ENCODE data around the gene RTN4. TPM values are rescaled to one million over a fixed set of nuclear protein-coding genes. Genes with fewer than 3 reads are reported as not detected.

Gene RTN4
- total RNA-seq, 1 experiment from 2014 or later, result 200 TPM

DNA sequence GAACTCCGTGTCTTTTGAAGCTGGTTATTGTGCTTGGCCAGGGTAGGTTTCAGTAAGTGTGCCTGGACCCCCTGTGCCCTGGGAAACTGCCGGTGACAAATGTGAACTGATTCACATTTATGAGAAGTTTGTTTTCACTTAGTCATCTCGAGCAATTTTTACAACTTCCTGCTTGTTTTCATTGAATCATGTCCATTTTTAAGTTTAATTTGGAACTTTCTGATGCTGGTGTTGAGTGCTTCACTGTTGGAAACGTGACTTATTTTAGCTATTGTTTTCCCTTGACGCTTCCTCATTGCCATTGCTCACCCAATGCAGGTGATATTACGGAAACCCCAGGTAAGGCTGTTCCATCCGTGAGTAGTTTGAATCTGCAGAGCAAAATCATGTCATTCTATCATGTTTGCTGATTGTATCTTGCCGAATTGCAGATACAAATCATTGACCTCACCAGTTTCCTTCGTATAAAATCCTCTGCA is 97.2 kb downstream of the RTN4 start:
- H3K27ac Mint-ChIP-seq, result no peak overlapping the region
- TF ChIP-seq, protein P1, sequence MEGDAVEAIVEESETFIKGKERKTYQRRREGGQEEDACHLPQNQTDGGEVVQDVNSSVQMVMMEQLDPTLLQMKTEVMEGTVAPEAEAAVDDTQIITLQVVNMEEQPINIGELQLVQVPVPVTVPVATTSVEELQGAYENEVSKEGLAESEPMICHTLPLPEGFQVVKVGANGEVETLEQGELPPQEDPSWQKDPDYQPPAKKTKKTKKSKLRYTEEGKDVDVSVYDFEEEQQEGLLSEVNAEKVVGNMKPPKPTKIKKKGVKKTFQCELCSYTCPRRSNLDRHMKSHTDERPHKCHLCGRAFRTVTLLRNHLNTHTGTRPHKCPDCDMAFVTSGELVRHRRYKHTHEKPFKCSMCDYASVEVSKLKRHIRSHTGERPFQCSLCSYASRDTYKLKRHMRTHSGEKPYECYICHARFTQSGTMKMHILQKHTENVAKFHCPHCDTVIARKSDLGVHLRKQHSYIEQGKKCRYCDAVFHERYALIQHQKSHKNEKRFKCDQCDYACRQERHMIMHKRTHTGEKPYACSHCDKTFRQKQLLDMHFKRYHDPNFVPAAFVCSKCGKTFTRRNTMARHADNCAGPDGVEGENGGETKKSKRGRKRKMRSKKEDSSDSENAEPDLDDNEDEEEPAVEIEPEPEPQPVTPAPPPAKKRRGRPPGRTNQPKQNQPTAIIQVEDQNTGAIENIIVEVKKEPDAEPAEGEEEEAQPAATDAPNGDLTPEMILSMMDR (conservative IDR thresholded peaks at IDR 0.05), result no peak
- Histone ChIP-seq H2BK5ac (ENCODE audit: insufficient read length, low read length) (no peak overlapping the region), H4K91ac (ENCODE audit: insufficient read length, low read depth, low read length) (no peak overlapping the region), H2BK20ac (ENCODE audit: low read depth, low read length, poor library complexity, severe bottlenecking) (no peak overlapping the region), H4K5ac (ENCODE audit: insufficient read length, low read depth, low read length) (no peak overlapping the region), H3K27ac (ENCODE audit: insufficient read length, low read depth, low read length) (no peak overlapping the region), H3K4ac (ENCODE audit: low read depth, low read length) (no peak overlapping the region), H3K18ac (ENCODE audit: insufficient read length, low read depth, low read length) (no peak overlapping the region), H4K8ac (replicated peaks; ENCODE audit: insufficient read length, low read depth, low read length) (no peak overlapping the region), H3K9me3 (ENCODE audit: control insufficient read depth, low read depth, low read length) (no peaks in the 10 kb centered on the region), H3K4me2 (ENCODE audit: insufficient read depth, insufficient read length, low read length) (no peak overlapping the region), H3K23ac (ENCODE audit: insufficient read length, low read depth, low read length) (no peak overlapping the region), H3K14ac (ENCODE audit: insufficient read depth, low read length) (no peak overlapping the region), H2BK15ac (ENCODE audit: low read depth, low read length) (no peak overlapping the region), H3K27me3 (ENCODE audit: insufficient read depth, low read length) (no peaks in the 10 kb centered on the region; the same call in 1 of the 2 replicates), H4K20me1 (ENCODE audit: control insufficient read depth, insufficient read depth, insufficient read length) (no peaks in the 10 kb centered on the region), H3K56ac (ENCODE audit: insufficient read length, low read depth, low read length) (no peak overlapping the region), H3K4me1 (ENCODE audit: insufficient read depth, low read length) (no peaks in the 10 kb centered on the region), H3K9ac (ENCODE audit: extremely low read depth, insufficient read length, low read length) (no peak overlapping the region), H2AK5ac (ENCODE audit: insufficient read length, low read length) (no peak overlapping the region), H3T11ph (ENCODE audit: low read length) (no peak overlapping the region), H2BK120ac (ENCODE audit: low read depth, low read length, poor library complexity, severe bottlenecking) (no peak overlapping the region), H3K79me1 (ENCODE audit: insufficient read depth, low read depth, low read length, poor library complexity, severe bottlenecking) (no peaks in the 10 kb centered on the region), H2AFZ (ENCODE audit: low read length) (no peak overlapping the region), H2BK12ac (ENCODE audit: insufficient read length, low read depth, low read length) (no peak overlapping the region), H3K23me2 (ENCODE audit: insufficient read length, low read depth, low read length, poor library complexity, severe bottlenecking) (no peaks in the 10 kb centered on the region), H3K79me2 (ENCODE audit: insufficient read depth, low read length) (no peaks in the 10 kb centered on the region)
- H3K9me3 Mint-ChIP-seq, result no peaks in the 10 kb centered on the region
- H3K27me3 Mint-ChIP-seq (ENCODE audit: low read depth), result no peaks in the 10 kb centered on the region; the same call in 1 of the 2 replicates
- H3K4me3 Mint-ChIP-seq, result no peak overlapping the region
- peaks cover 13 to 19% of the 10 kb centered on the region in 2 experiments for H3K4me1 Mint-ChIP-seq
- no peak for DNase-seq
- WGBS (ENCODE audit: extremely low coverage, insufficient read length, low lambda C conversion rate), result no CpG with 5 or more reads among the region's 9 CpGs
- no peaks in the 10 kb centered on the region for H3K36me3 Mint-ChIP-seq (ENCODE audit: insufficient read depth in 1 of 3, low read depth in 3 of 3)

Data from H9 (cell line).